Esophagus (tissue), 2 donors: ENCODE measurements around the gene RBBP8NL. TPM values are rescaled to one million over a fixed set of nuclear protein-coding genes. Genes with fewer than 3 reads are reported as not detected.

ENCODE experiments used
- H3K27ac ChIP-seq, 2 donors: one replicate each; pipeline ENCODE4 v1.5.1; 2013; ENCODE audit warnings: low read depth in 2 of 2, mild to moderate bottlenecking in 2 of 2, inconsistent platforms in 1 of 2, low read length in 1 of 2, moderate library complexity in 1 of 2
- H3K27me3 ChIP-seq, 2 donors: one replicate each; pipeline ENCODE4 v1.6.1; 2013; ENCODE audit warnings: low read length in 2 of 2, control low read depth in 1 of 2, mild to moderate bottlenecking in 1 of 2; ENCODE audit not compliant: insufficient read depth in 2 of 2, control insufficient read depth in 1 of 2
- H3K36me3 ChIP-seq, 2 donors: one replicate each; pipeline ENCODE4 v1.6.1; 2013; ENCODE audit warnings: low read length in 1 of 2; ENCODE audit not compliant: control insufficient read depth in 2 of 2, insufficient read depth in 2 of 2
- H3K4me1 ChIP-seq, 2 donors: one replicate each; pipeline ENCODE4 v1.6.1; 2013; ENCODE audit warnings: low read length in 1 of 2; ENCODE audit not compliant: control insufficient read depth in 2 of 2, insufficient read depth in 2 of 2
- H3K4me3 ChIP-seq, 2 donors: one replicate each; pipeline ENCODE4 v1.5.1; 2013; ENCODE audit warnings: low read length in 2 of 2, mild to moderate bottlenecking in 2 of 2, low read depth in 1 of 2, moderate library complexity in 1 of 2
- H3K9me3 ChIP-seq, 2 donors: one replicate each; pipeline ENCODE4 v1.6.1; 2013; ENCODE audit warnings: mild to moderate bottlenecking in 2 of 2, low read depth in 1 of 2, low read length in 1 of 2, moderate library complexity in 1 of 2; ENCODE audit not compliant: control insufficient read depth in 2 of 2, insufficient read depth in 1 of 2
- WGBS, 2 donors: extraction: QIAGEN DNeasy Blood & Tissue Kit; methylation state at CpG; one replicate each; pipeline ENCODE4 v1.1.7; 2013; 5-methylcytosine and 5-hydroxymethylcytosine counted together
- polyA plus RNA-seq, 2 donors: library from polyadenylated mRNA; stranded (reverse); fragments of 200-250 nt; gene quantifications; one replicate each; pipeline ENCODE4 v1.2.3, GENCODE V29; 2013
- donor health status: healthy with polysubstance abuse.
- donor health status: Bipolar disorder and iron deficiency.

Gene RBBP8NL
- polyA plus RNA-seq, 2 donors = 4.0 to 16.8 TPM

- WGBS, 2 donors = 74% methylated on average over 15 of the region's 15 CpGs
- H3K4me3 ChIP-seq = no peak overlapping the region
- no peaks in the 10 kb centered on the region for H3K4me1 ChIP-seq
- H3K27ac ChIP-seq = no peak overlapping the region
- no peaks in the 10 kb centered on the region for H3K36me3 ChIP-seq
- no peaks in the 10 kb centered on the region for H3K9me3 ChIP-seq
- no peaks in the 10 kb centered on the region for H3K27me3 ChIP-seq
These were observed 35.7 kb upstream of the RBBP8NL start for GRCh38 chr20:62462976-62463592.

- no peaks in the 10 kb centered on the region for H3K36me3 ChIP-seq
- H3K4me3 ChIP-seq = no peak overlapping the region
- WGBS, 2 donors = 89 to 93% methylated on average over 13 of the region's 13 CpGs
- H3K4me1 ChIP-seq = no peaks in the 10 kb centered on the region
- H3K27me3 ChIP-seq = no peaks in the 10 kb centered on the region
- no peaks in the 10 kb centered on the region for H3K9me3 ChIP-seq
- H3K27ac ChIP-seq = no peak overlapping the region
These were observed 34.5 kb upstream of the RBBP8NL start for GRCh38 chr20:62461834-62462233.

GRCh38 chr20:62461157-62461556 lies 33.8 kb upstream of the RBBP8NL start:
- H3K9me3 ChIP-seq = no peaks in the 10 kb centered on the region
- H3K4me3 ChIP-seq = no peak overlapping the region
- H3K4me1 ChIP-seq = no peaks in the 10 kb centered on the region
- 52 to 57% methylated on average over 10 of the region's 10 CpGs for WGBS, 2 donors
- H3K27me3 ChIP-seq = no peaks in the 10 kb centered on the region
- H3K36me3 ChIP-seq = no peaks in the 10 kb centered on the region
- no peak overlapping the region for H3K27ac ChIP-seq

- Histone ChIP-seq H3K9me3 (no peaks in the 10 kb centered on the region), H3K27me3 (no peaks in the 10 kb centered on the region), H3K4me3 (no peak overlapping the region), H3K4me1 (no peaks in the 10 kb centered on the region), H3K36me3 (no peaks in the 10 kb centered on the region), H3K27ac (no peak overlapping the region)
- 80 to 81% methylated on average over 14 to 15 of the region's 15 CpGs for WGBS, 2 donors
These were observed 33.3 kb upstream of the RBBP8NL start for GRCh38 chr20:62460678-62461077.

GRCh38 chr20:62459488-62459887 lies 32.1 kb upstream of the RBBP8NL start:
- Histone ChIP-seq H3K4me3 (no peak overlapping the region), H3K27me3 (no peaks in the 10 kb centered on the region), H3K36me3 (no peaks in the 10 kb centered on the region), H3K9me3 (no peaks in the 10 kb centered on the region), H3K4me1 (no peaks in the 10 kb centered on the region), H3K27ac (no peak overlapping the region)
- 61 to 62% methylated on average over 14 of the region's 14 CpGs for WGBS, 2 donors

- Histone ChIP-seq H3K9me3 (no peaks in the 10 kb centered on the region), H3K36me3 (no peaks in the 10 kb centered on the region), H3K4me1 (no peaks in the 10 kb centered on the region), H3K27me3 (no peaks in the 10 kb centered on the region), H3K27ac (no peak overlapping the region), H3K4me3 (no peak overlapping the region)
- WGBS, 2 donors = 50 to 51% methylated on average over 41 of the region's 41 CpGs
These were observed 31.2 kb upstream of the RBBP8NL start for GRCh38 chr20:62458275-62459251.

GRCh38 chr20:62457831-62458230 lies 30.5 kb upstream of the RBBP8NL start:
- H3K27me3 ChIP-seq = no peaks in the 10 kb centered on the region
- 77 to 81% methylated on average over 20 of the region's 20 CpGs for whole genome bisulfite sequencing, 2 donors

GRCh38 chr20:62457098-62457497 lies 29.8 kb upstream of the RBBP8NL start:
- WGBS, 2 donors = 79 to 82% methylated on average over 14 to 17 of the region's 17 CpGs

More at GRCh38 chr20:62457831-62458230, 30.5 kb upstream of the RBBP8NL start:
- no peaks in the 10 kb centered on the region for H3K9me3 ChIP-seq
- no peak overlapping the region for H3K27ac ChIP-seq
- no peak overlapping the region for H3K4me3 ChIP-seq
- H3K36me3 ChIP-seq = no peaks in the 10 kb centered on the region
- H3K4me1 ChIP-seq = no peaks in the 10 kb centered on the region

GRCh38 chr20:62455929-62456328 lies 28.6 kb upstream of the RBBP8NL start:
- Histone ChIP-seq H3K27ac (no peak overlapping the region), H3K4me1 (no peaks in the 10 kb centered on the region), H3K9me3 (no peaks in the 10 kb centered on the region), H3K4me3 (no peak overlapping the region), H3K36me3 (no peaks in the 10 kb centered on the region), H3K27me3 (no peaks in the 10 kb centered on the region)
- WGBS, 2 donors = 71 to 83% methylated on average over 15 of the region's 15 CpGs

More at GRCh38 chr20:62457098-62457497, 29.8 kb upstream of the RBBP8NL start:
- H3K4me1 ChIP-seq = no peaks in the 10 kb centered on the region
- no peaks in the 10 kb centered on the region for H3K9me3 ChIP-seq
- no peaks in the 10 kb centered on the region for H3K27me3 ChIP-seq
- H3K27ac ChIP-seq = no peak overlapping the region
- no peaks in the 10 kb centered on the region for H3K36me3 ChIP-seq
- no peak overlapping the region for H3K4me3 ChIP-seq
